Ovary (tissue), 3 donors: Measurements from ENCODE around the gene NSMCE3.

ENCODE experiments used
- CTCF ChIP-seq, 3 donors: fragments of 450-650 bp in 2 of 3; fragments of 200-600 bp in 1 of 3; IDR thresholded peaks; one replicate each; pipeline versions ENCODE4 v1.5.1 to v1.8.0; 2016 to 2022; ENCODE audit warnings: antibody characterized with exemption in 3 of 3, mild to moderate bottlenecking in 1 of 3
- EP300 ChIP-seq: sonication (generic); formaldehyde crosslinking; IDR thresholded peaks from one replicate; pipeline ENCODE4 v1.6.1; 2017; ENCODE audit warnings: antibody characterized with exemption
- POLR2A ChIP-seq: fragments of 450-650 bp; IDR thresholded peaks from one replicate; pipeline ENCODE4 v1.6.1; 2017; ENCODE audit warnings: antibody characterized with exemption, mild to moderate bottlenecking, moderate library complexity
- donor health status: DM: no; HTN: no; CAD: no.

- TF ChIP-seq CTCF (IDR thresholded peaks at IDR 0.05) = no peak
- TF ChIP-seq EP300 = no peak
- TF ChIP-seq POLR2A = no peak
Observed at GRCh38 chr15:29275855-29276254, 6.2 kb upstream of the NSMCE3 start.
